Measurements from ENCODE around the gene KIAA0319L. TPM values are rescaled to one million over a fixed set of nuclear protein-coding genes. Genes with fewer than 3 reads are reported as not detected.

Gene KIAA0319L
- polyA plus RNA-seq, 1 donor from 2014 or later = 38.1 TPM

GRCh38 chr1:35530168-35530567 is 27.0 kb downstream of the KIAA0319L start:
- Histone ChIP-seq H3K9me3 (ENCODE audit: low read length) (peaks cover 10% of the 10 kb centered on the region), H3F3A (ENCODE audit: insufficient read depth, low read length, poor library complexity, severe bottlenecking) (no peaks in the 10 kb centered on the region), H3K4me2 (ENCODE audit: low read length) (no peak overlapping the region), H3K27ac (ENCODE audit: low read length) (no peak overlapping the region), H3K79me2 (replicated peaks; ENCODE audit: insufficient read depth, low read length) (no peaks in the 10 kb centered on the region), H2AFZ (ENCODE audit: low read depth, low read length) (no peak overlapping the region), H4K20me1 (ENCODE audit: insufficient read depth) (no peaks in the 10 kb centered on the region), H3K9me2 (ENCODE audit: insufficient read depth, low read length) (no peaks in the 10 kb centered on the region), H3K27me3 (ENCODE audit: insufficient read depth, low read depth, low read length) (no peaks in the 10 kb centered on the region), H3K4me3 (ENCODE audit: low read length) (no peak overlapping the region), H3K36me3 (ENCODE audit: insufficient read depth, low read length) (peaks cover 7% of the 10 kb centered on the region), H3K9ac (ENCODE audit: low read length) (no peak overlapping the region)
- TF ChIP-seq TAF1 (IDR thresholded peaks at IDR 0.05; ENCODE audit: low read depth) = no peak
- TF ChIP-seq RAD21 (conservative IDR thresholded peaks at IDR 0.05) = no peak
- TF ChIP-seq EP300 (conservative IDR thresholded peaks at IDR 0.05; ENCODE audit: poor library complexity, severe bottlenecking) = no peak
- TF ChIP-seq POLR2AphosphoS5 (IDR thresholded peaks at IDR 0.05) = no peak

- H3K9me2 ChIP-seq (ENCODE audit: insufficient read depth, low read length) = no peaks in the 10 kb centered on the region
- H3K9ac ChIP-seq (ENCODE audit: low read length) = no peak overlapping the region
- no peaks in the 10 kb centered on the region for H3K79me2 ChIP-seq (replicated peaks; ENCODE audit: insufficient read depth, low read length)
- no peaks in the 10 kb centered on the region for H3K27me3 ChIP-seq (ENCODE audit: insufficient read depth, low read depth, low read length)
- no peaks in the 10 kb centered on the region for H4K20me1 ChIP-seq (ENCODE audit: insufficient read depth)
- H3K27ac ChIP-seq (ENCODE audit: low read length) = no peak overlapping the region
- no peaks in the 10 kb centered on the region for H3K36me3 ChIP-seq (ENCODE audit: insufficient read depth, low read length)
- H3K4me3 ChIP-seq (ENCODE audit: low read length) = no peak overlapping the region
- H3K9me3 ChIP-seq (ENCODE audit: low read length) = no peaks in the 10 kb centered on the region
- no peak overlapping the region for H3K4me2 ChIP-seq (ENCODE audit: low read length)
- TF ChIP-seq SMC3 (conservative IDR thresholded peaks at IDR 0.05; ENCODE audit: poor library complexity) = no peak
- no peak for TF ChIP-seq REST (IDR thresholded peaks at IDR 0.05; ENCODE audit: borderline replicate concordance)
- TF ChIP-seq CTCF (IDR thresholded peaks at IDR 0.05; ENCODE audit: poor library complexity, severe bottlenecking) = no peak
- TF ChIP-seq MXI1 (conservative IDR thresholded peaks at IDR 0.05; ENCODE audit: poor library complexity, severe bottlenecking) = no peak
- no peak for TF ChIP-seq RAD21 (conservative IDR thresholded peaks at IDR 0.05)
- no peak overlapping the region for H2AFZ ChIP-seq (ENCODE audit: low read depth, low read length)
- H3F3A ChIP-seq (ENCODE audit: insufficient read depth, low read length, poor library complexity, severe bottlenecking) = no peaks in the 10 kb centered on the region
Observed at GRCh38 chr1:35524106-35524505, 33.1 kb downstream of the KIAA0319L start.

- no peaks in the 10 kb centered on the region for H3F3A ChIP-seq (ENCODE audit: insufficient read depth, low read length, poor library complexity, severe bottlenecking)
- H3K79me2 ChIP-seq (replicated peaks; ENCODE audit: insufficient read depth, low read length) = peaks cover 2% of the 10 kb centered on the region
- no peaks in the 10 kb centered on the region for H3K9me3 ChIP-seq (ENCODE audit: low read length)
- H4K20me1 ChIP-seq (ENCODE audit: insufficient read depth) = no peaks in the 10 kb centered on the region
- H3K4me3 ChIP-seq (ENCODE audit: low read length) = no peak overlapping the region
- no peak overlapping the region for H3K9ac ChIP-seq (ENCODE audit: low read length)
- no peak for TF ChIP-seq REST (IDR thresholded peaks at IDR 0.05; ENCODE audit: borderline replicate concordance)
- TF ChIP-seq MXI1 (conservative IDR thresholded peaks at IDR 0.05; ENCODE audit: poor library complexity, severe bottlenecking) = no peak
- no peak for TF ChIP-seq EZH2 (IDR thresholded peaks at IDR 0.05; ENCODE audit: borderline replicate concordance, insufficient read depth, low read length, poor library complexity, severe bottlenecking)
- H3K27me3 ChIP-seq (ENCODE audit: insufficient read depth, low read depth, low read length) = no peaks in the 10 kb centered on the region
- H3K4me2 ChIP-seq (ENCODE audit: low read length) = no peak overlapping the region
- no peaks in the 10 kb centered on the region for H3K36me3 ChIP-seq (ENCODE audit: insufficient read depth, low read length)
- no peaks in the 10 kb centered on the region for H3K9me2 ChIP-seq (ENCODE audit: insufficient read depth, low read length)
- no peak overlapping the region for H2AFZ ChIP-seq (ENCODE audit: low read depth, low read length)
- no peak overlapping the region for H3K27ac ChIP-seq (ENCODE audit: low read length)
Observed at GRCh38 chr1:35519432-35519831, 37.8 kb downstream of the KIAA0319L start.
